CD4-positive, alpha-beta T cell treated with Interleukin-4 for 1 hour (primary cell): Measurements from ENCODE around the gene C1orf174.

Experiments
- DNase-seq, 2 donors: peaks; one replicate each; pipeline ENCODE4 v3.0.0-alpha.2; 2020 to 2022

C1orf174 gene

DNA sequence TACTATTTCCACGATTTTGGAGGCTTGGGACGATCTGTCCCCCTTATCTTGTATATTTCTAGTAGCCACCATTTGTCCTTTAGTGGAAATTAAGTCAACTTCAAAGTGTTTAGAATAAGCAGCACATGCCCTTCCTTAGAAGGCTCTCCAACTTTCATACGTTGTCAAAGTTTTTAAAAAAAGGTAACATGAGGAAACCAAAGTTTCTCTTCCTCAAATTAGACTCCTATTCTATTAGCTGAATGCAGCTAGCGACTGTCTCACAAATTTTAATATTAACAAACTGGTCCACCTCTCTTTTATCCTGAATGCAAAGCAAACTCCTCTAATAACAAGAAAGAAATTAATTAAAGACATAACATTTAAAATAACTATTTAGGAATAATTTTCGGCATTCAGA is 6.9 kb downstream of the C1orf174 start:
- DNase-seq = no peak

DNA sequence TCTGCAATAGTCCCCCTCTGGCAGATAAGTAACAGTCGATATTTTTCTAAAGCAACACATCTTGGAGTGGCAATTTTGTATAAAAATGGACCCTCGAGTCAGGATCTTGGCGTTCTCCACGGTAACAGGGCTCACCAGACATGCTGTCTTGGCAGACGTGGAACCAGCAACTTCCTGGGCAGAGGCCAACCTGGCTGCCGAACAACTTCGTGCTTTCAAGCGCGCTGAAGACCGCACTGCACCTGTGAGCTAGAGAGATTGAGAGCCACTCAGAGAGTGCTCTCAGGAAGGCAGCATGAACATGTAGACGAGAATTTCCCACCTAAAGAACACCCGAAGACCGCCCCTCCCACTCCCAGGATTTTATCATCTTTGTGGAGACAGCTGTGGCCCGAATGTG is 7.3 kb downstream of the C1orf174 start:
- DNase-seq = no peak

DNA sequence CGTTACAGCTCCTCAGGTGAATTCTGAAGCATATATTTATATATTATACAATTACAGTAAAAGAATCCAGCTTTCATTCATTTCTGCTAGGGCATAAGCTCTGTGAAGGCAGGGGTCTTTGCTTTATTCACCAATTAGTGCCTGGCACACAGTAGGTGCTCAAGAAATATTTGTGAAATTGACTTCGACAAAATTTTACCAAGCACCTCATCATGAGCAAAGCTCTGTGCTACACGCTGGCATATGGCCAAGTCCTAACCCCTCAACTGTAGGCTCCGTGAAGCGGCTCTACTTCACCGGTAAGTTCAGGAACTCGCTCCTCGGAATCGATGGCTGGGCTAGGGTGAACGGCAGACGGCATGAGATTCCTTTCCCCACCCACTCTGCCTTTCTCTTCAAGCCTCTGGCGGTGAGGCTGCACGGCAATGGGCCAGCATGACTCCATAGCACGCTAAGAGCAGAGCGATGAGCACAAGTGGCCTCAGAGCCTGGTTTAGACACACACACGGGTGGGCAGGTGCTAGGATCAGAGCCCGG is 8.7 kb downstream of the C1orf174 start:
- DNase-seq = no peak

DNA sequence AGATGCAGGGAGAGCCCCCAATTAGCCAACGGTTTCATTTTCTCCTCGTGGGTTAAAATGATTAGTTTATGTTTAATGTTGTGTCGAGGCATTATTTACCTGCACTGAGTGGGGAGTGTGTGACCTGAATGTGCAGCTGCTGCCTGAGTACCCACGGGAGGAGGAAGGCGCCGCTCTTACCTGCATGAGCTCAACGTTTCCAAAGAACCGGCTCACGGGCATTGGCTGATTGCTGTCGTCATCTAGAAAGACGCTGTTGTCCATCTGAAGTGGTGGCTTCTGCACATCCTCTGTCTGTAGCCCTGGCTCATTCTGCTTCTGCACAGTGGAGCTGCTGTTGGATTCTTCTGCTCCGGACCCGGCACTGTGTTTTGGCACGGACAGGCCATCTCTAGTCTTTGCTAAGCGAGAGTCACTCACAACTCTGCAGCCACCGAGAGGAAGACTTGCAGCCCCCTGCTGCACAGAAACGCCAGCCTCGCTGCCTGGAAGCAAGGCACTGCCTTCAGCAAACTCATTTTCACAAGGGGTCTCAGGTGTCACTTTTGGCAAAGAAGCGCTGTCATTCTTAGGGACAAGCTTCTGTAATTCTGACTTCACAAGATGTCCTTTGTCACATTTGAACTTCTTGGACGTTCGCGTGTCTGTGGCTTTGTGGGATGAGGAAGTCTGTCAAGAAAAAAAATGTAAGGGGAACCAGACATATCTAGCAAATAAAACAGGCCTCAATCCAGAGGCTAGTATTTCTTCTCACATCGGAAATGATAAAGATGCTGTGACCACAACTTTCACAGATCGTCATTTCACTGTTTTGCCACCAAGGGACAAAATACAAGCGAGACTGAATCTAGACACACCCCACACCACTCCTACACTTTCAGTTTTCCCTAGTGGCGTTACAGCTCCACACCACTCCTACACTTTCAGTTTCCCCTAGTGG is 9.4 kb downstream of the C1orf174 start:
- DNase-seq = peak; percentile 26 to 68

DNA sequence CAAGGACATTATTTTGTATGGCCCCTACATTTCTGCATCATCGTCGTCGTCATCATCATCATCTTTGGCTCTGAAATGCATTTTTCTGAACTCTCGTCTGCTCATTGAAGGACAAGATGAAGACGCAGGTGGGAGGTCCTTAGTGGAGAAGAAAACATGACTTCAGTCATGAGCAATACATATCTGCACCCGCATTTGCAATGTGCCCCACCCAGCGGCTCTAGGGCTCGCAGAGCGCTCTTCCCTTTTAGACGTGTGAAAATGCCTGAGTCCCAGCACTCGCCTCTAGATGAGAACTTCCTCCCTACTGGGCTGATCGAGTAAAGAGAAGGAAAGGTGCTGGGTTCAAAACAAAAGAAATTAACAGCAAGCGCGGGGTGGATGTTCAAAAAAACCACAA is 10.1 kb downstream of the C1orf174 start:
- peak; percentile 29 to 51 for DNase-seq

DNA sequence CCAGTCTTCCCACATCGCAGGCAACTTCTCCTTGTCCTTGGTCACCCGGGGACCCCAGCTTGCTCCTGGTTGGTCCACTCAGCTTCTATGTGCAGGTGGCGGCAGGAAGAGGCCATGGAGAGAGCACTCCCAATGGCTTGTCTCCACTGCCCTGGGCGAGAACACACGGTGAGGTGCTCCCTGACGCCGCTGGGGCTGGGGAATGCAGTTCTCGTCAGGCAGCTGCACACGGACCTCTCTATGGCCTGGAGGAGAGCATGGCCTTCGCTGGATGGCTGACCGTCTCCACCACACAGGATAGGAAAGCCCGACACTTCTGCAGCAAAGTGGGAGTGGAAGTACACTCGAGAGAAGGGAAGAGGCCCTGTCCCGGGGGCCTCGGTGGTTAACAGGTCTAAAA is 11.8 kb downstream of the C1orf174 start:
- no peak for DNase-seq

DNA sequence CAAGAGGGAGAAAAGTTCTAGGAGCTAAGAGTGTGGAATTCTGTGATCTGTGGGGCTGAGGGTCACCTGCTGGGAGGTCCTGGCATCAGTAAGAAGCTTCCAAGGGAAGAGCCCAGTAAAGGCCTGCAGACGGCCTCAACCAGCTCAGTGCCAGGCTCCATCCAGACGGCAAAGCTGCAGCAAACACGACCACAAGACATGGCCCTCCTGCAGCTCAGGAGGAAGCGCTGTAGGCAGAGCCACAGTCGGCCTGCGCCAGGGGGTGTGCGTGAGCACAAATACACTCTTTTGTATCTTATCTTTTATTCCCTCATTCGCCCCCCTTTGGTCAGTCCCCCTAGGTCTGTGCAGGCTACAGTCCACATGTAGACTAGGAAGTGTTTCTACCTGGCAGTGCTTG is 13.4 kb downstream of the C1orf174 start:
- DNase-seq = no peak

DNA sequence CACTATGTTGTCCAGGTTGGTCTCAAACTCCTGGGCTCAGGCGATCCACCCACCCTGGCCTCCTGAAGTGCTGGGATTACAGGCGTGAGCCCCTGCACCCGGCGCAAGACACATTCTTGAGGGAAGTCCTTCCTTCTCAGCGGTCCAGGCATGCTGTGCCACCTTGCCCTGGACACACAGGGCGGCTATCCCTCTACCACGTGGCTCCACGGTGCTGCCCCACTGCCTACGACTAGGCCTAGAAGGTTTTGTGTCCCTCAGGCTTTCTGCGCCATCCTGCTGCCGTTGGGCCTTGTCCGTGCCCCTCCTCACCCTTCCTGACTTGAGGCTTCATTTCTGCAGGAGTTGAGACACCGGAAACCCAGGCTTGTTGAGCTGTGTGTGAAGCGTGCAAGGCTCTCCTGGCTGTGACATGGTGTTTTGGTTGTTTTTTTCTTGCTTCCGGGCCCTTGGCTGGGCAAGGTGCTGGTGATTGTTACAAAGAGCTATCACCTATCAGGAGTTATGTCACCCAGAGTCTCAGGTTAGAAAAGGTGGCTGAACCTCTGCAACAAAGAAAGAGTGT is 13.9 kb downstream of the C1orf174 start:
- DNase-seq = no peak

DNA sequence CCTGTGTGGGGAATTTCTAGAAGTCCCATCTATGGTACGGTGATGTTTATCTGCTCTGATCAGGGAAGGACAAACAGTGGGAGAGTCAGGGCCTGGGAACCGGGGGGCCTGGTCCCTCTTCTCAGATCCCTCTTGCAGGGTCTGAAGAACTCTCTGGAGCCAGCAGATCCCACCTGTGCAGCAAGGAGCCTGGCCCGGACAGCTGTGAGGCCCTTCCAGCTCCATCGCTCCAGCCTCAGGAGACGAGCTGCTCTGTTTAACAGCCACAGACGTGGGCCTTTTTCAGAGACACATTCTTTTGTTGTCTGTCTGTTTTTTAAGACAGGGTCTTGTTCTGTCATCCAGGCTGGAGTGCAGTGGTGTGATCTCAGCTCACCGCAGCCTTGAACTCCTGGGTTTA is 14.5 kb downstream of the C1orf174 start:
- DNase-seq = no peak

DNA sequence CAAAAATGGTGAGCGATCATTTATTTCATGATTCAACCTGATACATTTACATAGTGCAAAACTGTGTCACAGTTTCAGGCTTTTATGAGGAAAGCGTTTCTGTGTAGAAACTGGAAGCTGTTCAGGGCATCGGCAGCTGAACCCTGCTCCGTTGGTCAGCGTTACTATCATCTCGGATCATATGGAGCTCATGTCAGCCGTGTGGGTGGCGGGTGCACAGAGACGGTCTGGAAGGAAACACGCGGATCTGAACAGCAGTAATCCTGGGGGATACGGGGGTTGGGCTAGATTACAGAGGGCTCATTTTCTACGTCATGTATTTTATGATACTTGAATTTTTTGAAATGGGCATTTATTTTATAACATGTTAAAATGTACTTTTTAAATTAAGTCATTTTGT is 15.1 kb downstream of the C1orf174 start:
- no peak for DNase-seq

DNA sequence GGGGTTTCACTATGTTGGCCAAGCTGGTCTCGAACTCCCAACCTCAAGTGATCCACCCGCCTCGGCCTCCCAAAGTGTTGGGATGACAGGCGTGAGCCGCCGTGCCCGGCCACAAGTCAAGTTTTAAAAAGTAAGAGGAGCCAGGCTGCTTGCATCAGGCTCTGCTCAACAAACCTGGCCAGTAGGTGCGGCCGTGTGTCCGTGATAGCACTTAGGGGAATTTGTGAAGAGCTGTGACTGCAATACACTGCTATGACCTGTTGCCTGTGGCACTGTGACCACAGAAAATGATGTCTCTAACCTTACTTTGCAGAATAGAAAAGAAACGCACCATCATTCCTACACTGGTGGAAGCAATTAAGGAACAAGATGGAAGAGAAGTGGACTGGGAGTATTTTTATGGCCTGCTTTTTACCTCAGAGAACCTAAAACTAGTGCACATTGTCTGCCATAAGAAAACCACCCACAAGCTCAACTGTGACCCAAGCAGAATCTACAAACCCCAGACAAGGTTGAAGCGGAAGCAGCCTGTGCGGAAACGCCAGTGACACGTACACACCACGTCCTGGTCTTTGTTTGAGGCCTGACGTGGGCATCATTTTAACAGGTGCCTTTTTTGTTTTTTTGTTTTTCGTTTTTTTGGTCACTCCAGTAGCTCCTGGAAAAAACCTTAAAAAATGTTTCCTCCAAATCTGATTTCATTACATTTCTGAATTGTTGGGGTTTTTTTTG is 16.7 kb downstream of the C1orf174 start:
- DNase-seq = peak; percentile 26 to 59

DNA sequence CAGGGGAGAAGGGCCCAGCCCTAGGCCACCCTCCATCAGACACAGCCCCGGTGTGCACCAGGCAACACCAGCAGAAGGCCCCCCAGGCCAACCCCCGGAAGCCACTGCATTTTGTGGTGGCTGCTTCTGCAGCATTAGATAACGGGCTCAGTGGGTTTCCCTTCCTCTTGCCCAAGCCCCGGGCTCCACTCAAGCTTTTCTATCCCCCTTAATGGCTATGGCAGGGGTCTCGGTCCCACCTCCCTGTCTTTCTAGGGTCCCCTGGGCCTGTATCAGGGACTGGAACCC is 18.9 kb downstream of the C1orf174 start:
- DNase-seq = no peak

DNA sequence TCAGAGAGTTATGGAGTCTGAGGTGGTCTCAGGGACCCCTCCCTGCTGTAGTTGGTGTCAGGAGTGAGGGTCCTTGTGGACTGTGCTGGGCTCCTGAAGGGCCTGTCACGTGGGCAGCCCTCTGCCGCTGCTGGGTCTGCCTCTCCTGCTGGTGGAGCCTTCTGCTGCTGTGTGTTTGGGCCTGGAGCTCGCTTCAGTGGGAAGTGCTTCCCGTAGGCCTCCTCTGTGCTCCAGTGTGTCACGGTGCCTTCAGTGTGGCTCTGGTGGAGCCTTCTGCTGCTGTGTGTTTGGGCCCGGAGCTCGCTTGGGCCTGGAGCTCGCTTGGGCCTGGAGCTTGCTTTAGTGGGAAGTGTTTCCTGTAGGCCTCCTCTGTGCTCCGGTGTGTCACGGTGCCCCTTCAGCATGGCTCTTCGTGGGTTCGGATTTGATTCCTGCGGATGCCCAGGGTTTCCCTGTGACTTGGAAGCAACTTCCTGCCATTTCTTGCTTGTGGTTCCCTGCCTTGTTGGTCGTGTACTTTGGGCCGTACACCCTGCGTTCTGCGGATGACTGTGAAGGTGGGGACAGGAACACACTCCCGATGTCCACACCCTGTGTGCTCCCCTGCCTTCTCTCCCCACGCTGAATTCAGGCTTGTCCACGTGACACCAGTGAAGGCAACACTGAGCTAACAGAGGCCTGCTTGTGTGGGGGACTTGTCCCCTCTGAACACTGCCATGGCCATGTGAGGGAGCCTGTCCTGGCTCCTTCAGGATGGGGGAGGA is 19.5 kb downstream of the C1orf174 start:
- no peak for DNase-seq

DNA sequence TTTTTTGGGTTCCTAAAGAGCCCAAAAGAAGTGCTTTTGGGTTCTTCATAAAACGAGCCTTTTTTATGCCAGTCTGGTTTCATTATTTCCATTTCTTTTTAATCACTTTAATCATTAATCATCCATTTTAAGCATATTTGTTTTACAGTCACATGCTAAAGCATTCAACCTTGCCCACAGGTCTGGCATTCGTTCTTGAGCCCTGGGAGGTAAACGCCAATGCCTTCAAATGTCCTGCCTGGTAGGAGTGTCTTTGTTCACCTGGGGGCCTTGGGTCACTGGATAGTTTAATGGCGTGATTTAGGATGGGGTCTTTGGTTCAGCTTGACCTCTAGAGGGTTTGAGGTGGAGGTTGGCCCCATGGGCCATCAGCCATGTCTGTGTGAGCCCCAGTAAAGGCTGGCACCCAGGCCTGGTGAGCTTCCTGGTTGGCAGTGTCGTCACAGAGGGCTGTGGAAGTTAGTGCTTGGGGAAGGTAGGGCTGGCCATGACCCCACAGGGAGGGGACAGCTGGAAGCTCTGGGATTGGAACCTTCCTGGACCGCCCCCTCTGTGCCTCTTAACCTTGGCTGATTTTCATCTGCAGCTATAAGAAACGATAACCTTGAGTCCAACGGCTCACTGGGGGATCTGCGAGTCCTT is 20.2 kb downstream of the C1orf174 start:
- DNase-seq = no peak

DNA sequence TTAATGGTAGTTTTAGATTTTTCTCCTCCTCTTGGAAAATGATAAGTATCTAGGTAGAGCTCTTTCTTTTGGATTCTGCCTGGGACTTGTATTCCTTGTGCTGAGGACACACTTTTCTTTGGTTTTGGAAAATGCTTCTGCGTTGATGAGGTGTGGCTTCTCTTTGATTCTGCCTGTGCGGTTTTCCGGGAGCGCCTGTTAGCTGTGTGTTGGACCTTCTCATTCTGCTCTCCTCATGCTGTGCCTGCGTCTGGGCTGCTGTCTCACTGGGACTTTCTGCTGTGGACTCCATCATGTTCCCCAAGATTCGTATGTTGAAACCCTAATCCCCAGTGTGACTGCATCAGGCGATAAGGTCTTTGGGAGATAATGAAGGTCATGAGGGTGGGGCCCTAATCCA is 21.0 kb downstream of the C1orf174 start:
- no peak for DNase-seq

DNA sequence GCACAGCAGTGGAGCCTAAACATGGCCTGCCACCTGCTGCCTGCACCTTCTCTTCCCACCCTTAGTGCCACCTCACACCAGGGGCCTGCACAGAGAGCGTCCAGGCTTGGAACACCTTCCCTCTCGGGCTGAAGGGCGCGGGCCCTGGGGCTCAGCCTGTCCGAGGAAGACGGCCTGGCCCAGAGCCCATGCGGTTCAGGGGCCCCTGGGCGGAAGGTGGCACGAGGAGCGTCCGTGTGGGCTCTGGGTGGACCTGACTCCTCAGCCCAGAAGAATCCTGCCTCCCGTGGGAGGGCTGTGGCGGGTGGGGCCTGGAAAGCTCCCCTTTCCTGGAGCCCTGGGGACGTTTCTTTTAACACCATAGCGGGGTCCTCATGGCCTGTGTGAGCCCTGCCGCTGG is 23.4 kb downstream of the C1orf174 start:
- no peak for DNase-seq

DNA sequence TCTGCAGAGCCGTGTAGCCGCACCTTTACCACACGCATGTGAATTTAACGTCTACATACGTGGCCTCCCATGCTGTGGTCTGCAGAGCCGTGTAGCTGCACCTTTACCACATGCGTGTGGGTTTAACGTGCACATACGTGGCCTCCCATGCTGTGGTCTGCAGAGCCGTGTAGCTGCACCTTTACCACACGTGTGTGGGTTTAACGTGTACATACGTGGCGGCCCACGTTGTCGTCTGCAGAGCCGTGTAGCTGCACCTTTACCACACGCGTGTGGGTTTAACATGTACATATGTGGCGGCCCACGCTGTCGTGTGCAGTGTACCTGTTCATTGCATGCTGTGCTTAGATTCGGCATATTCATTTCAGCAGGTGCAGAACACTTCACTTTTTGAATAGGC is 25.3 kb downstream of the C1orf174 start:
- DNase-seq = no peak

DNA sequence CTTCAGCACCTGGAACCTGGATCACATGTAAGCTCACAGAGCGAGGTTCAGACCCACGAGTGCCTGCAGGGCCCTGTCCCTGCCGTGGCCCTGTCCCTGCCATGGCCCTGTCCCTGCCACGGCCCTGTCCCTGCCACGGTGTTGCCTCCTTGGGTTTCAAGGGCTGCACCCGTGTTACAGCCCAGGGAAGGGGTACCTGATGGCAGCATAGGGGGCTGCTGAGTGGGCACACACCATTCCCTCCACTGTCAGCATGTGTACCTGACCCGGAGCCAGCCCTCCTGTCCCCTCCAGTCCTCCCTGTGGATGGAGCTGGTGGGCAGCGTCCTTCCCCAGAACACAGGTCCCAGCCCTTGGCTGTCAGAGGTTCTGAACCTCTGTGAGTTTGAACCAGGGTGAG is 27.5 kb downstream of the C1orf174 start:
- no peak for DNase-seq

DNA sequence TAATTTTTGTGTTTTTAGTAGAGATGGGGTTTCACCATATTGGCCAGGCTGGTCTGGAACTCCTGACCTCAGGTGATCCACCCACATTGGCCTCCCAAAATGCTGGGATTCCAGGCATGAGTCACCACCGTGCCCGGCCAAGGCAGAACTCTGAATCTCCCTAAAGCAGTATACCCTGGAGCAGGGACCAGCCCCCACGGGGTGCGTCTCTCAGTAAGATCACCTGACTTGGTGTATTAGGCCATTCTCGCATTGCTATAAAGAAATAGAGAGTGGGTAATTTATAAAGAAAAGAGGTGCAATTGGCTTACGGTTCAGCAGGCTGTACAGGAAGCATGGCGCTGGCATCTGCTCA is 28.6 kb downstream of the C1orf174 start:
- DNase-seq = no peak

DNA sequence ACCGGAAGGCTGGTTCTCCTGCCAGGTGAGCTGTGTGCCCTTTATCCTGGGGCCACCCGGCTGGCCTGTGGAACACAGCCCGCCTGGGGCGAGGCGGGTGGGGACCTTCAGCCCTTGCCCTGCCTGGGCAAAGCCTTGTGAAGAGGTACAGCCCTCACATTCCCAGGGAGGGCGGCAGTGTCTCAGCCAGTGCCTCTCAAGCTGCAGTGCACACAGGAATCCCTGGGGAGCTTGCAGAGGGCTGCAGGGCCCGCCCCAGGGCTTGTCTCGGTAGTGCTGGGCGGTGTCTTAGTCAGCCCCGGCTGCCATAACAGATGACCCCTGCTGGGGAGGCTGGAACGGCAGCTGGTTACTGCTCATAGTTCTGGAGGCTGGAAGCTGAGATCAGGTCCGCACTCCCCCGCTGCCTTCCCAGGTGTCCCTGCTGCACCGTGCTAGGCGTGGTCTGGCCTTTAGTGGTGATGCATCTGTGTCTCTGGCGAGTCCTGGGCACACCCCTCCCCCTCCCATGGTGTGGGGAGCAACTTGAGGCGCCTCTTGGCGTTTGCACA is 30.2 kb downstream of the C1orf174 start:
- DNase-seq = no peak

DNA sequence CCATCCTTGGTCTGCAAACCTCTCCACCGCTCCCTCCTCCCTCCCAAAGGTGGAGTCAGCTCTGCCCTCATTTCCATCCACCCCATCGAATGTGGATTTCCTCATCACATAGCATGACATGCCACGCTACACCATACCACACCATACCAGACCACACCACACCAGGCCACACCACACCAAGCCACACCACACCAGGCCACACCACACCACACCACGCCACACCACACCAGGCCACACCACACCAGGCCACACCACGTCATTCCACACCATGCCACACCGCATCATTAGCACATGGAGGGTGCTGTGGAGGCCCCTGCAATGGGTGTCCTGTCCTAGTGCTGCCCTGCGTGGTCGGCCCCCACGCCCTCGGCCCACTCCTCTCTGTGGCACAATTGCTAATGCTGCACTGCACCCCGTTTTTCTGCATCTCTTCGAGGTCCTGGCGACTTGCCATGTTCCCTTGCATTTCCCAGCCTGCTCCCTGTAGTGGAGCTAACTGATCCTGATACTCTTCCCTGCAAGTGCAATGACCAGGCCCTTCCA is 31.5 kb downstream of the C1orf174 start:
- DNase-seq = no peak

DNA sequence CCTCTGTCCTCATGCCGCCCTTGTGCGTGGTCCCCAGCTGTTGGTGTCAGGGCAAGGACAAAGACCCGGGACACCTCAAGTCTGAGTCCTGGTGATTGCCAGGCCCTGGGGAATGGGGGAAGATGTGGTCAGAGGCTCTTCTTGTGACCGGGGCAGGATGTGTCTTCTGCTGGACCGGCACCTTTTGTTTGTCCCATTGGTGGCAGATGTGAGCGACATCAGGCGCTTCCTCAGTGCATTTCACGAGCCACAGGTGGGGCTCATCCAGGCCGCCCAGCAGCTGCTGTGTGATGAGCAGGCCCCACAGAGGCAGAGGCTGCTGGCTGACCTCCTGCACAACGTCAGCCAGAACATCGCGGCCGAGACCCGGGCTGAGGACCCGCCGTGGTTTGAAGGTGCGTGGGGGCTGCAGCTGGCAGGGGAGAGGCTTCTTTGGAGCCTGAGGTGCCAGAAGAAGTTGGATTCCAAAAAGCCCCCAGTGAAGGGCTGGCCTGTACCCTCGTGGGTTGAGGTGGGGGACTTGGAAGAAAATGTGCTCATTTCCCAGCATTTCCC is 34.4 kb downstream of the C1orf174 start:
- DNase-seq = no peak
